NAMALWA (cell line): ENCODE data around the gene SLC43A1.

Experiments used
- DNase-seq: peaks from one replicate; pipeline ENCODE4 v3.0.0-alpha.2; 2015; ENCODE audit warnings: low spot score

Gene SLC43A1

DNA sequence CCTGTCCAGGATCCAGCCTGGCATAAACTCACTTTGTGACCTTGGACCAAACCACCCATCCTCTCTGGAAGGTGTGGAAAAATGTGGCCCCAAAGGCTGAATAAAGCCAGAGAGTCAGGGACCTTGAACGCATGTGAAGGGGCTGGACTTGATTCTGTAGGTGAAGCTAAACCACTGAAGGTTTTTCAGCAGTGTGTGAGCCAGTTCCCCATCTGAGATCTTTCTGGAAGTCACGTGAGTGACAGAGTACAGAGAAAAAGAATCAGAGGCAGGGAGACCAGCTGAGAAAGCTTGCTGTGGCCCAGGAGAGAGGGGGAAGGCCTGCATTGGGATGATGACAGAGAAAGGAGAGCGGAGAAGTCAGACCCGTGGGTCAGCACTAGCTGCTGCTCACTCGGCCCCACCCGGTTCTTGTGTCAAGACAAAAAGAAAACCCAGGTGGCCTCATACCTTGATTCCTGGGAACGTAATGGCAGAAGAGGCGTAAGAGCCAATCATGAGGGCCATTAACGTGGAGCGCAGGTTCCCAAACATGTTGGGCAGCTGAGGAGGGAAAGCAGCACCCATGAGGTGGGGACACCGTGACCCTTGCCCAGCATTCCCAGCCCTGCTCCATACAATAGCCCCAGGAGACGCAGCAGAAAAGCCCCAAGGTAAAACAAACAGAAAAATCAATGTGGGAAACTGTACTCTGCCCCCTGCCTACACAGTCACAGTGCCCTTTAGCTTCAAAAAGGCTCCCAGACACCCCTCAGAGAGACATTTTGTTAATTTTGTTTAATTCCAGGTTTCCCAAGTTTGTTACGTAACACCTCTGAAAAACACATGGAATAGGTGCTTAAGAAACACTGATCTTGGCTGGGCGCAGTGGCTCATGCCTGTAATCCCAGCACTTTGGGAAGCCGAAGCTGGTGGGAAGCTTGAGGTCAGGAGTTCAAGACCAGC, 17.9 kb downstream of the SLC43A1 start:
- peak; percentile 1 for DNase-seq

DNA sequence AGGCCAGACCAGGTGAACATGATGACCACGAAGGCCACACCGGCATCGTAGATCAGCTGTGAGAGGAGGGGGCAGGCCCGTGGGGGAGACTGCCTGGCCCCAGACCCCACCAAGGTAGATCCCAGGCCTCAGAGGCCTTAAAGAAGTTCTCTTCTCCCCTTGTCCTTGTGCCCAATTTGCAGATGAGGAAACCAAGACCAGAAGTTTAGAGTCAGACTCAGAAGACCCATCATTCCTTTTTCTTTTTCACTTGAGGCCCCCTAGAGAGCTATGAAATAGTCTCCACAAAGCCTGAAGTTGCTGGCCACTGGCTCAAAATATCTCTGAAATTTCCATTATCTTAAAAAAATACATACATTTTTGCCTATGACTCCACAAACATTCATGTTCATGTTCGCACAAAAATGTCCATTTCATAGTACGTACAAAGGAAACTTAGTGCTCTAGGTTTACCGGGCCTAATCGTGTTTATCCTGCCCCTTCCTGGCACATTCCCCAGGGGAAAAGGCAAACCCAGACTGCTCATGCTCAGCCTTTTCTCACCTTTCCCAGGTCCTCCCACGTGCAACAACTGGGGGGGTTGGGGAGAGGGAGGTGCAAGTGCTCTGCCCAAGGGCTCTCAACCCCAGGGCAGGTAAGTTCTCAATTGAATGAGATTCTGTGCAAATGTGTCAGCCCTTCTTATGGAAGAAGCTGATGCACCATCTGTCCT, 19.2 kb downstream of the SLC43A1 start:
- no peak for DNase-seq

DNA sequence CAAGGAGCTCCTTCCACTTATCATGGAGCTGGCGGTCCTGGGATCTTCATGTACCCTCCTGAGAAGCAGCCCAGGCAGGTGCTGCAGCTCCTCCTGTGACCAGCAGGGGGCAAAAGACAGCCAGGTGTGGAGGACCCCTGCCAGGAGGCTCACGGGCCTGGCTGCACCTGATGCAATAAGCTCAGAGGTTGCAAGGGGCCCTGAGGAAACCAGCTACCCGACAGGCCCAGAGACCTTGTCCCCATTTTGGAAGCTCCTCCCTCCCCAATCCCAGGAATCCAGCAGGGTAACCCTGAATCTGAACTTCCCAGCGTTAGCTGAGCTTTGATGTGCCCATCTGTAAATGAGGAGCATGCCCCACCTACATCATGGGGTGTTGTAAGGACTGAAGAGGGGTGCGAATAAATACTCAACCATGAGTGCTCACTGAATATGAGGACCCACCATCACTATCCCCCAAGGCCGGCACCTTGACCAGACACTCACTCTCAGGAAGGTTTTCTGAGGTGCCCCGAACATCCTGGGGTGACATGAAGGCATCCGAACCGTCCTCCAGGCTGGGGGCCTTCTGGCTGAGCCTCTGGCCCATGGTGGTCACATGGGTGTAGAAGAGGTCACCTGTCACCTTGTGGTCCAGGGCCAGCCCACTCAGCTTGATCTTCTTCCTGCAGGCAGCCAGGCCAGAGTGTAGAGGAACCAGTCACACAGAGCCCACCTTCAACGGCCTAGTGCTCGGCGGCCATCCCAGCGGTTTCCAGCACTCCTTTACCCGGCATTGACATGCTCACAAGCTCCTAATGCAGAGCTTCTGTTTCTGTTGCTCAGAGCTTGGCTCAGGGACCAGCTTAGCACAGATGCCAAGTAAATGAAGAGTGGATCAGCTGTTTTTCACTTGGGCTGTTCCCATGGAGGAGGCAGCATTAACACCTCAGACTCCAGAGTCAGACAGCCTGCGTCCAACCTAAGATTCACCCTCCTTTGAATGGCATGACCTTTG, 21.7 kb downstream of the SLC43A1 start:
- DNase-seq = peak; percentile 79

DNA sequence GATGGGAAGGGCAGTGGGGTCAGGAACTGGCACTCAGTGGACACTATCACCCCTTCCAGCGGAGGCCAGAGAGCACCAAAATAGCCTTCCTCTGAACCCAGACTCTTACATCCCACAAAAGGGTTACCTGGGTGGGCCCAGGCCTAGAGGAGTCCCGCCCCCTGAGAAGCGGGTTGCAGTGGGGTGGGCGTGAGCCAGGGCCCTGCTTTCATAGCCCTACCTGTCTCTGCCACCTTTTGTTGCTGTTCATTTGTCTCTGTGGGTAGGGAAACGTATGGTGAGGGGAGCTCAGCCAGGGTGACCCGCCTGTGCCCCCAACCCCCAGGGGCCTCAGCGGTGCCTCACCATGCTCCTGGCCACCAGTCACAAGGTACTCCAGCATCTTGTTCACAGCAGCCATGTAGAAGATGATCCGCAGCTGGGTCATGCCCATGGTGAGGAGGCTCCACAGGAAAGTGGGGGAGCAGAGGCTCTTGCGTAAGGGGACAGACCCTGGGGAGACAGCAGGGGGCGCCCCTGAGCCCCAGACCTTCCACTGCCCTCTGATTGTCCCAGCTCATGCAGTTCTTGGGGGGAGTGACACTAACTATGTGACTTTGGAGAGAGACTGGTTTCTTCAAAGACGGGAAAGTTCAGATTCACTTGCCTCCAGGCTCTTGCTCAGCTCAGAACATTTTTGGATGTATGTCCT, 24.0 kb downstream of the SLC43A1 start:
- peak; percentile 63 for DNase-seq

DNA sequence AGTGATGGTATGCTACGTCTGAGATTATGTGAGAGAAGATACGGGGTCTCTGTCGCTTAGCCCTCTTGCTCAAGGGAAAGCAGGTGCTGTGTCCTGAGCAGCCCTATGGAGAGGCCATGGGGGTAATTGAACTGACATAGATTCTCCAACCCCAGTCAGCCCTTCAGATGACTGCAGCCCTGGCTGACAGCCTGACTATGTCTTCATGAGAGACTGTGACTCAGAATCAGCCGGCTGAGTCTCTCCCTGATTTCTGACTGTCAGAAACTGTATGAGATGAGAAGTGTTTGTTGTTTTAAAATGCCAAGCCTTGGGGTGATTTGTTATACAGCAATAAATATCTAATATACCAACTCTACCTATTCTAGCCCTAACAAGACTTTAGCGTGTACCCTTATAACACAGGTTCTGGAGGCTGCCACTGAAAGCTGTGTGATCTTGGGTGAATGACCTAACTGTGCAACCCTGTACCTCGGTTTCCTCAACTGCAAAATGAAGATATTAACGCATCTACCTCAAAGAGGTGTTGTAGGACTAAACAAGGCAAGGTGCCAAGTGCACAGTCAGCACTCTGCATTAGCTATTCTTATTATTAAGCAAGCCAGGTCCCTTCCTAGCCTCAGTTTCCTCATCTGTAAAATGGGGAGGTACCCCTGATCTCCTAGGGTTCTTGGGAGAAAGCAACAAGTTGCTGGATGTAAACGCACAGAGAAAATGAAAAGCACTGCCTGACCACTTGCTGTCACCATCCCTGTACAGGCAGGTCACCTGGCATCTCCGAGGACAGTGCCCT, 24.9 kb downstream of the SLC43A1 start:
- DNase-seq = no peak

DNA sequence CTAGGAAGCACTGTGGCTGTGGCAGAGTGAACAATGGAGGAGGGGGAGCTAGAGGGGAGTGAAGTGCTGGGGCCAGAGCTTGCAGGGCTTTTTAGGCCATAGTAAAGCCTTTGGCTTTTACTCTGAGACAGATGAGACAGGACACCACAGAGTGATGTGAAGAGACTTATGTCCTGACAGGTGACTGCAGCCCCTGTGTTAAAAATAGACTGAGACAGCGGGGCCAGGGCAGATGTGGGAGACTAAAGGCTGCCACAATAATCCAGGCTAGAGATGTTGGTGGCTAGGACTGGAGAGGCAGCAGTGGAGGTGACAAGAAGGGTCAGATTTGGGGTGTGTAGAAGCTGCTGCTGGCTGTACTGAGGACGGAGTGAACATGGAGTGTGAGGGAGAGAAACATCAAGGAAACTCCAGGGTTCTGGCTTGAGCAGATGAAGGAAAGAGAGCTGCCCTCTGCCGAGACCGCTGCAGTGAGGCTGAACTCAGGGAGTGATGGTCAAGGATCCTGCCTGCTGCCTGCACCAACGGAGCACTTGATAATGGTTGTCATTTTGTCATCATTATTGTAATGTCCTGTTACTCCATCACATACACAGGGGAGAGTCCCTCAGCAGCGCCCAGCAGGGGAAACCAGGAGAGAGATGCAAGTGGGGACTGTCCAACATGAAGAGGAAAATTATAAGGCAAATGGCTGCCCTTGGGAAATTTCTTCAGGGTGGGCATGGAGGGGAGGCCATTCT, 27.4 kb downstream of the SLC43A1 start:
- no peak for DNase-seq

DNA sequence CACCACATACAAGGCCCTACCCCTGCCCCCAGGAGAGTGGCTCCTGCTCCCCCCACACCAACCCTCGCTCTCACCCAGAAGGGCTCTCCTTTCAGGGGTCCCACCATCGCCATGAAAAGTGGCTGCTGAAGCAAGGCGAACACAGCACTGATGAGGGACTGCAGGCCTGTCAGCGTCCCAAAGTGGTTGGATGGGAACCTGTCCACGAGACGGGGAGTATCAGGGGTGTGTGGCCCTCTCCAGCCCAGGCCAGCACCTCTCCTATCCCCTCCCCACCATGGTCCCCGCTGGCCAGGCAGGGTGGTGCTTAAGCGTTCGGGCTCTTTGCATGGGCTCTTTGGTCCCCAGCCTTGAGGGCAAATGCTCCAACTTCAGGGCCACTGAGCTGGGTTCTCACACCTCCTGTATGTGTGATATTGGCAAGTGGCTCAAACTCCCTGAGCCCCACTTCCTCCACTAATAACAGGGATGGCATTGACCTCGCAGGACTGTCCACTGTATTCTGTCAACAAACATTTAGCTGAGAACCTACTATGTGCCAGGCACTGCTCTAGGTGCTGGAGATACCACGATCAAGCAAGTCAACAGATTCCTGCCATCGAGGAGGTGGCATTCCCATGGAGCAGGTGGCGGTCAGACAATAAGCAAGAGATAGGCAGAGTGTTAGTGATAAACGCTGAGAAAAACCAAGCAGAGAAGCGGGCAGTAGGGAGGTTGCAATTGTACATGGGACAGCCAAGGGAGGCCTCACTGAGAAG, 28.3 kb downstream of the SLC43A1 start:
- no peak for DNase-seq

DNA sequence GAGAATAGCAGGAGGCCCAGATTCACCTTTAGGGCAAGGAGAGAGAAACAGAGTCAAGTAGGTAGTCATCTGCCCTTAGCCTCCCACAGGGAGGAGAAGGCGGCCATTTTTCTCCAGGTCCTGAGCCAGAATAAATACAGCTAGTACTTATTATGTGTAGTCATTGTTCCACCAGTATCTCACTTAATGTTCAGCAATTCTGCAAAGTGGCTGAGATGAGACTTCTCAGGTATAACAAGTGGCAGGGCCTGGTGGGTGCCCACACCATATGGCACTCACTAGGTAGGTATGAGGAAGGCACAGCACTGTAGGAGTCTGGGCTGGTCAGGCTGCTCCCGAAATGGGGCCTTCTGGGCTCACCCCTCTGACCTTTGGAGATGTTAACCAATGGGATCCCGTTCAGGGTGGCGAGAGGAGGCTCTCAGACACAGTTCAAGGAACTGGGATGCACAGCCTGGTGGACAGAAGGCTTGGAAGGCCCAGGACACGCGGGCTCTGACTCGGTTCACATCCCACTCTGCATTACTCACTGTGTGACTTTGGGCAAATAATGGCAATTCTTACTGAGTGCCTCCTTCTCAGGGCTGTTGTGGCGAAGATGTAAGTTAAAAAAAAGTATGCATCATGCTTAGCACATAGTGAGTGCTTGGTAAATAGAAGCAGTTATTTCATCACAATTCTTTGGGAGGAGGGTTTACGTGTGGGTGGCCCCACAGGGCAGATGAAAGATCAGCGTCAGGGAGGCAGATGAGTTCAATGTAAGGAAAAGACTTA, 30.1 kb downstream of the SLC43A1 start:
- no peak for DNase-seq

DNA sequence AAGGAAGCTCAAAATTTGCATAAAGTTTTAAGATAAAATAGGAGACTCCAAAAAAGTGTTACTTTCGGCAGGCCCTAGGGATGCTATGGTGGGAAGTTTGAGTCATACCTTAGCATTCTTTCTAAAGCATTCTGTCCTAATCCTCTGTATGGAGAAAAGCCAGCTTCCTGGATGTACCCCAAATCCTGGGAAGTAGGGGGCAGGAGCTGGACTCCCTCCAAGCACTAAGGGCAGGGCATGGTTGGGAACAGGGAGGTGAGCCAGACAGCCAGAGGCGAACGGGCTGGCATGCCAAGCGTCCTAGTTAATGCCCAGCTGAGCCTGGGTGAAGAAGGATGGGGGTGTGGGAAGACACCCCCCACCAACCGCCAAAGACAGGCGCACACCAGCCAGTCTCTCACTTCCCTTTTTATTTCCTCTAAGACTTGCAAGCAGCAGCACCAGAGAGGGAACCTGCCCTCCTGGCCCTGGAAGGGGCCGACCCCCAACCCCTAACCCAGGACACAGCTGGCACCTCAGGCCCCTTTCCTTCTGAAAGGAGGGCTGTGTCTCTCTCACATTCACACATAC, 31.3 kb downstream of the SLC43A1 start:
- peak; percentile 68 for DNase-seq

DNA sequence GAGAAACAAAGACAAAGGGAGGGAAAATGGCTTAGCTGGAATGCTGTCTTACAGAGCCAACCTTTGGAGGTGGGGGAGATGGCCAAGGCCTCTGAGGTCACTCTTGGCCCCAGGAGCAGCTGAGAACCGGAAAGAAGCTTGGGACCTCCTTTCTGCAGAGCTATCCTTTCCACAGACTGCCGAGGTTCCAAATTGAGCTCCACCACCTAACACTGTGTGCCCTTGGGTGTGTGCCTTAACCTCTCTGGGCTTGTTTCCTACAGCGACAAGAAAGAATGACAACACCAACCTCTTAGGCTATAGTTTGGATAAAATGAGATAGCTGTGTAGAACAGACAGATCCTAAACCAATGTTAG, 32.0 kb downstream of the SLC43A1 start:
- no peak for DNase-seq

DNA sequence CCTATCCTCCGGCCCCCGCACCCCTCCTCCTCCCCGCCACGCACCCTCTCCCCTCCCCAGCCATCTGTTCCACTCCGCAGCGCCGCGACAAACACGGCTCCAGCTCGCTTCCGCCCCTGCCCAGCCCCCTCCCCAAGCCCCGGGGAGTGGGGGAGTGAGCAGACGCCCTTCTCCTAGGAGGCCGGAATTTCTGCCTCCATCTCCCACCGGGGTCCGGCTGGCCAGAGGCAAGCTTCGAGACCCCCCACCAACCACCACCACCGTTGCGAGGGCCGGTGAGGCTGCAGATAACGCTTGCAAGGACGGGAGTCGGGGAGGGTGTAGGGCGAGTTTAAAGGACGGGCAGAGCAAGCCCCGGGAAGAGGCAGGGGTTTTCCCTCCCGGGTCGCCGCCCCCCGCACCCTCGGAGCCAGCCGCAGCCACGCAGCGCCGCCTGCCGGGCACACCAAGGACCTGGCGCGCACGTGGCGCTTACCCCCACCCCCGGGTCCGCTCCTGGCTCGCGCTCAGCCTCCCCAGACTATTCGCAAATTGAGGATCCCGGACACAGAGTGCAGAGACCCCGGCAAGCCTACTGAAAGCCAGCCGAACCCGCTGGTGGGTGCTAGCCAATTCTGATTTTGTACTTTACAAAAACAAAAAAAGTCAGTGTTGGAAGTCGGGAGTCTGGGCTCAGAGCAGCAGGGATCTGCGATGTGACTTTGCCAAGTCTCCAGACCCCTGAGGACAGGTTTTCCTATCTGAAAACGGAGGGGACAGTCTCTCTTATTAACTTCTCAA, 32.5 kb downstream of the SLC43A1 start:
- DNase-seq = no peak

DNA sequence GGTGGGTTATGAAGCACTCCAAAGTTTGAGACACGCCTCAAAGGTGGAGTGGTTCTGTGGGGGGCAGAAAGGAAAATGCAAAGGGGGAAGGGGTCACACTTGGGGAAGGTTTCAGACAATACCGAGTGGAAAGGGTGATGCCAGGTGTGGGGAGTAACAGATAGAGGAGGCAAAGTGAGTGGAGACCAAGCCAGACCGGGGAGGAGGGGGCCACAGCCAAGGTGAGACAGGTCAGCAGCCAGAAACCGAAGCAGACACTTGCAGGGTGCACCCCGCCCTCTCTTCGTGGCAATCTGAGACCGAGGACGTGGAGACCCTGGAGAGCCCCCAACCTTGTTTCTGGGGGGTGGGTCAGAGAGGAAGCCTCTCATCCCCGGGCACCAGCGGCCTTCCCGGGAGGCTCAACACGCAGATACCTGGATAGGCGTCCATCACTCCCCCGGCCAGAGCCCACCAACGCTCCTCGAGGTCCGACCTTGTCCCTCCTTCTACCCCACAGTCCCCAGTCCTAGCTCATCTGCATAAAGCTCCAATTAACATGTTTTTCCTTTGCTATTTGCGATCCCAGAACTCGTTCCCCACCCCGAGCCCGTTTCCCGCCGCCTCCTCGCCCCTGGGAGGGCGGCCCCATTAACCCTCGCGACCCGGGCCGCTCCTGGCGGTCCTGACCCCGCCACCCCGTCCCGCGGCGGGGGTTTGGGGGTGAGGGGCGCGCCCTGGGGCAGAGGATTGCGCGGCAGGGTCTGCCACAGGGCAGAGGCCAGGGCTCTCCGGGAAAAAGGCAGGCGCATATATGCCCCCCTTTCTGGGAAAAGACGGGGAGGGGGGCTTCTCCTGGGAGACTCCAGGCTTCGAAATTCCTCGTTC, 33.4 kb downstream of the SLC43A1 start:
- DNase-seq = no peak

DNA sequence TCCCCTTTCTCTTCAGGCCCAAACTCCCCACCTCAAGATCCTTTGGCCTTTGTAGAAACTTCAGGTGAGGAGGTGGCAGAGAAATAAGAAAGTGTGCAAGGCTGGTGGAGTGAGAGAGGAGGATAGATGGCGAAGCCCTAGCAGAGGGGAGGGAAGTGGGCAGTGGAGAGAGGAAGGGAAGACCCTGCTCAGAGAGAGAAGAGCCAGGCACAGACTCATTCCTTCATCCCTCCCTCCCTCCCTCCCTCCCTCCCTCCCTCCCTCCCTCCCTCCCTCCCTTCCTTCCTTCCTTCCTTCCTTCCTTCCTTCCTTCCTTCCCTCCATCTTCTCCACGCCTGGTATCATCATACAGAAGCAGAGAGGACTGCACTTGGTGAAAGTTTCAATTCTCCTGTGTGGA, 34.2 kb downstream of the SLC43A1 start:
- DNase-seq = no peak

DNA sequence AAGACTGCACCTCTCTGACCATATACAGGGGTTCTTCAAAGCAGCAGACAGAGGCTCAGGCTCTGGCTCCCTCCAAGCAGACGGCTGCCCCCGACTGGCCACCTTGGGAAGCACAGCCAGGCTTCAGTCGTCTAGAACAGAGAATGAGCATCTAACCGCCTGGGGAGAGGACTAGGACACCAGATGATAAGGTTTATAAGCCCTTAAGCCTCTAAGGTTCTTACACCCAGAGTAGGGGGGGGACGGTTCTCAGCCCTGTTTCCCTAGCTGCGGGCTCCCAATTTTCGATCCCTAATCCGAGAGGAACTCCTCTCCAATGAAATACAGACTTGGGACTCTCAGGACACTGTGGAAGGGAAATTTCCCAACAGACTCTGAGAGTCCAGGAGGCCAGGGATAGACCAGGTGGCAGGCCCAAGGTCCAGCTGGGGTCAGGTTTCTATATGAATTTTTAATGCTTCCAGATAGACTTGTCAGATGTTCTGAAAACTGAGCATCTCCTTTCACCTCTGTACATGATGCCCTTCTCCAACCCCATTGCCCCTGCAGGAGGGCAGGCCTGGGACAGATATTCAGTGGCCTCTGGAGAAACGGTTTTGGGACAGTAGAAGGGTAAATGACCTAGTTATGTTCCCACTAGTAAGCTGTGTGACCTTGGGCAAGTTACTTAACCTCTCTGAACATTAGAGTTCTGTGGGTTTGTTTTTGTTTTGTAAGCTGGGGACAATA, 34.9 kb downstream of the SLC43A1 start:
- peak; percentile 83 for DNase-seq

DNA sequence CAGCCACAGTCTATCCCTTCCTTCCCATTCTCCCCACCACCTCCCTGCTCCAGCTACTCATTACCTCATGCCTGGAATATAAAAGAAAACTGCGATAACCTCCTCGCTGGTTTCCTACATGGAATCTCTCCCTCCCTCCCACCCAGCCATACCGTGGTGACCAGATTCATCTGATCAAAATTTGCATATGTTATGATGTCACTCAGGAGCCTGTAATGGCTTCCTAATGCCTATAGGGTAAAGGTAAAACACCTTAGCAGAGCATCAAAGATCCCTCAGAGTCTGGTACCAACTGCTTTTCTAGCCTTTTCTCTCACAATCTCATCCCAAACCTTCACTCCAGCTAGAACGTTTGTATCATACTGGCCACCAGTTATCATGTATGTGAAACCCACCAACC, 35.6 kb downstream of the SLC43A1 start:
- DNase-seq = peak; percentile 53
